Activated CD4-positive, alpha-beta T cell treated with anti-CD3 and anti-CD28 coated beads, Interleukin-2, amount 50 U/mL, for 16 hours (primary cell): ENCODE measurements around the gene PTPN1.
"Not testable (repeated sequence)": the region's sequence is repeated elsewhere in the genome, so short reads cannot be mapped to it uniquely, and the experiment has no call there.

Experiments
- DNase-seq: peaks from one replicate; pipeline ENCODE4 v3.0.0-alpha.2; 2020

PTPN1 gene

GRCh38 chr20:50620459-50620858 lies 110.3 kb downstream of the PTPN1 start:
- not testable (repeated sequence) for DNase-seq

GRCh38 chr20:50621068-50621665 lies 111.0 kb downstream of the PTPN1 start:
- no peak for DNase-seq

- no peak for DNase-seq
These were observed 114.3 kb downstream of the PTPN1 start for GRCh38 chr20:50624351-50625016.

- DNase-seq = peak; percentile 8
These were observed 115.9 kb downstream of the PTPN1 start for GRCh38 chr20:50625986-50626677.

- DNase-seq = no peak
These were observed 117.6 kb downstream of the PTPN1 start for GRCh38 chr20:50627747-50628146.

DNA sequence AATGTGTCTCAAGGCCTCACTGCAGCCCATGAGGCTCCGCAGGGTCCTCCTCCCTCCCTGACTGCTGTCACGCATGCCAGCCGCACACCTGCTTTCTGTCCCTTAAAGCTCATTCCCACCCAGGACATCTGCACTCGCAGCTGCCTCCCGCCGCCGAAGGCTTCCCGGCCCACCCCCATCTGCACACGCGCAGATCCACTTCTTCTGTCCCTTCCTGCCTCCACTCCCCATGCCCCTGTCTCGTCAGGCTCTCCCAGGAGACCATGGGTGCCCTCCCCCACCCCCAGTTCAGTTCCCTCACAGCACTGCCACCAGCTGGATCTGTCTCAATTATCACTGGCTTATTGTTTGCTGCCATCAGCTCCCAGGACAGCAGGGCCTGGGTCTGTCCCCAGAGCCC lies 118.1 kb downstream of the PTPN1 start:
- no peak for DNase-seq

- DNase-seq = no peak
These were observed 118.9 kb downstream of the PTPN1 start for GRCh38 chr20:50628853-50629669.

- no peak for DNase-seq
These were observed 119.5 kb downstream of the PTPN1 start for GRCh38 chr20:50629670-50630045.

DNA sequence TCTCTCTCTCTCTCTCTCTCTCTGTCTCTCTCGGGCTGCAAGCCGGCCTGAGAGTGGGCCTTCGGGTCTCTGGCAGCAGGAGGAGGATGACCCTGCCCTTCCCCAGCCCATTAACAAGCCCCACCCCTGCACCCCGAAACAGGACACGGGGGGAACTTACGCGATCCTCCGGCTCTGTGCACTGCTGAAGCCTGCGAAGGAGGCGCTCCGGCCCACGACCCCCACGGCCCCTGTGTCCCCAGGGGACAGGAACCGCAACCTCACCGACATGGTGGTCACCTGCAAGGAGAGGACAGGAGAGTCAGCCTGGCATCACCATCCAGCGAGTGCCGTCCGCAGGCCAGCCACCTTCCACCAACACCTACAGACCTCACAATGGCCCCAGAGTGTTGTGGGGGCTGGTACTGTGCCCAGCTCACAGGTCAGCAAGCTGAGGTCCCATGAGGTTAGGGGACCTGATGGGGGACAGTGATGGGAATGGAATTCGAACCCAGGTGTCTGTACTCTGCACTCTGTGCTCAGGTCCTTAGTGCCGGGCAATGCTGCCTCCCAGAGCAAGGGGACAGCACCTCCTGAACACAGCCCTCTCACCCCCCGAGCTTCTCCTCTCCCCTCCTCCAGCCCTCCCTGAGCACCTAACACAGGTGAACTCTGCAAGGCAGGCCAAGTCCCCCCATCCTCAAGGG lies 120.5 kb downstream of the PTPN1 start:
- DNase-seq = no peak

DNA sequence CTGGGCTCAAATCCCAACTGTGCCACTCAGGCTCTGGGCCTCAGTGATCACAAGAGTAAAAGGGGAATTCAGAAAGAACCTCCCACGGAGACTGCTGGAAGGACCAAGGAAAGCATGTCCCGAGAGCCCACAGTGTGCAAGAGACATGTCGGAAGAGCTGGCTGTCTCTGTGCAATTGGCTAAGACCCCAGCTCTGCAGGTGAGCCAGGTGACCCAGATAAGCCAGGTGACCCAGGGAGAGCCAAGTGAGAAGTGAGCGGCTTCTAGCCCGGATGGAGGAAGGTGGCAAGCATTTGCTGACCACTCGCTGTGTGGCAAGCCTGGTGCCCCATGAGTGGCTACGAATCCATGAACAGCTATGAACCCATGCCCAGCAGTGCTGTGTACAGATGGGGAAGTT lies 122.1 kb downstream of the PTPN1 start:
- DNase-seq = no peak

GRCh38 chr20:50632701-50633100 lies 122.5 kb downstream of the PTPN1 start:
- no peak for DNase-seq

DNA sequence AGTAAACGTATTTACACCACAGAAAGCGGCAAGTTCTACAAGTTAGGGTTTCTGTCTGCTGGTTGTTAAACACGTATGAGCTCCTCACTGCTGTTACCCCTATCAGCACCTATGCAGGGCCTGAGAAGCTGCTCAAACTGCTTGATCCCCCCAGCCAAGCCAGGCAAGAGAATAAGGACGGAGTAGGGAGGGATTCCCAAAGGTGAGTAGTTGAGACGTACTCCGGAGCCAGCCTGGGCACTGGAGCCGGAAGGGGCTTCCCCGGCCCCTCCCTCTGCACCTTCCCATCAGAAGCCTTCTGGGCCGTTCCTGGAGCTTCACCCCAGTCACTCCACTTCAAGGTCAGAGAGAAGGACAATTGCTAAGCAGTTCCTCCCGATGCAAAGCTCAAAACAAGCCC lies 123.2 kb downstream of the PTPN1 start:
- DNase-seq = no peak

DNA sequence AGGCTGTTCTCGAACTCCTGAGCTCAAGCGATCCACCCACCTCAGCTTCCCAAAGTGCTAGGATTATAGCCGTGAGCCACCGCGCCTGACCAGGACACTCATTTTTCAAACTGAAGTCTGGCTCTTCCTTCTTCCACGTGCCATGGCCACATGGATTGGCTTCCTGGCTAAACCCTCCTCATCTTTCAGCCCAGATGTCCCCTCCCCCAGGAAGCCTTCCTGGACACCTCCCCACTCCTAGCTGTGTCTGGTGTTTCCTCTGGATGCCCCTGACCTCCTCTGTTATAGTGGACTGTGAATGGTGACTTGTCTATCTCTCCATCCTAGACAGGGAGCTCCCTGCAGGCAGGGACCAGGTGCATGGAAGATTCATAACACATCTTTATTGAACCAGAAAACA lies 124.0 kb downstream of the PTPN1 start:
- no peak for DNase-seq
